Fibroblast of peridontal ligament (primary cell): ENCODE results near the gene CDRT15.
"Not testable (repeated sequence)": the region's sequence is repeated elsewhere in the genome, so short reads cannot be mapped to it uniquely, and the experiment has no call there.

Source experiments
- DNase-seq: peaks from one replicate; pipeline ENCODE4 v3.0.0-alpha.2; 2010; ENCODE audit errors: extremely low read depth

Gene CDRT15

DNA sequence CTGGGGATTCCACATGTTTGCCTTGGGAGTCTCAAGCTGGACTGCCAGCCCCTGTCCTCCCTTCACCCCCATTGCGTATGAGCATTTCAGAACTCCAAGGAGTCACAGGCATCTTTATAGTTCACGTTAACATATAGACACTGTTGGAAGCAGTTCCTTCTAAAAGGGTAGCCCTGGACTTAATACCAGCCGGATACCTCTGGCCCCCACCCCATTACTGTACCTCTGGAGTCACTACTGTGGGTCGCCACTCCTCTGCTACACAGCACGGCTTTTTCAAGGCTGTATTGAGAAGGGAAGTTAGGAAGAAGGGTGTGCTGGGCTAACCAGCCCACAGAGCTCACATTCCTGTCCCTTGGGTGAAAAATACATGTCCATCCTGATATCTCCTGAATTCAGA is 28.9 kb downstream of the CDRT15 start:
- no peak for DNase-seq

- DNase-seq = no peak
Observed at GRCh38 chr17:14206891-14207290, 29.8 kb downstream of the CDRT15 start.

DNA sequence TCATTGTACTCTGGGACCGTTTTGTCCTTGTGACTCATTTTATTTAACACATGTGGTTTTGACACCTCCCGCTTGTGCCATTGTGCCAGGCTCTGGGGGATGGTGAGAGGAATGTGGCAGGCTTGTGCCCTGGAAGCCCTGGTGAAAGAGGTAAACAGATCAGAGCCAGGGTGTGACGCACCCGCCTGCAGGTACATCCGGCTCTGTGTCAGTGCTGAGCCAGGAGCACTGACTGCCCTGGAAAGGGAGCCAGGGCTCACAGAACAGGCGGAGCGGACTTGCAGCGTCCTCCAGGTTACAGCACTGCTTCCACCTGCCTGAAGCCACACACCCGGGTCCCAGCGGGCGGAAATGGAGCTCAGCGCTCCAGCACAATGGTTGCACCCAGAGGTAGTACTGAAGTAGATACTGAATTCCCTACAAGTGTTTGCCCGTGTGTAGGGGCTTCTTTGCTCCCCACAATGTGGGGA is 30.6 kb downstream of the CDRT15 start:
- no peak for DNase-seq

DNA sequence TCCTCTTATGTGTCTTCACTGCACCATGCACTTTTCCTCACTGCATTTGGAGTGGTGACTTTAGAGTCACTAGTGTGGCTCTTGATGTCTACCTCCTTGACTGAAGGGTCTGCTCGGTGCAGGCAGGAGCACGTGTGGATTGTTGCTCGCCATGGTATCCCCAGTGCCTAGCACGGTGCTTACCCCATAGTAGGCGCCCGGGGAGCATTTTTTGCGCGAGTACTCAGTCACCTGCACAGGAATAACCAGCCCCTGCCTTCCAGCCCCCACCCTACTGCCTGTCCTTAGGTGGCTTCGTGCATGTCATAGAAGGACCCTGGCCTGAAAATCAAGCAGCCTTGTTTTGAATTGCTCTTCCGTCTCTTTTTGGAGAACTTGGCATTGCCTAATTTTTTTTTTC is 31.3 kb downstream of the CDRT15 start:
- no peak for DNase-seq

- no peak for DNase-seq
Observed at GRCh38 chr17:14204546-14204945, 32.1 kb downstream of the CDRT15 start.

DNA sequence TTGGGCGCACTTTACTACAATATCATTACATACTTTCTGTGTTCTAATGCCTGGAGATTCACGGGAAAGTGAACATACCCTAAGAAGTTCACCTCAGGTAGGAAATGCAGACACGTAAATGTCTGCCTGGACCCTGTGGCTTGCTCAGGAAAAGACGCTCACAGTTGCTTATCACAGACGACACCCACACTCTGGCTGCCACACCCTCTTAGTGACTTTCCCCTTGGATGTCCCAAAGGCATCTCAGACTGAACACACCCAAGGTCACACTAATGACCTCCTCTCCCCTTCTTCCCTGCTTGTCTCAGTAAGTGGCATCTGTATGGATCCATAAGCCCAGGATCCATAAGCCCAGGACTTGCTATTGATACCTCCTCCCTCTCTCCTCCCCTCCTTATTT is 32.6 kb downstream of the CDRT15 start:
- no peak for DNase-seq

GRCh38 chr17:14203388-14203787 is 33.3 kb downstream of the CDRT15 start:
- peak; percentile 14 for DNase-seq

GRCh38 chr17:14202388-14203166 is 34.1 kb downstream of the CDRT15 start:
- no peak for DNase-seq

DNA sequence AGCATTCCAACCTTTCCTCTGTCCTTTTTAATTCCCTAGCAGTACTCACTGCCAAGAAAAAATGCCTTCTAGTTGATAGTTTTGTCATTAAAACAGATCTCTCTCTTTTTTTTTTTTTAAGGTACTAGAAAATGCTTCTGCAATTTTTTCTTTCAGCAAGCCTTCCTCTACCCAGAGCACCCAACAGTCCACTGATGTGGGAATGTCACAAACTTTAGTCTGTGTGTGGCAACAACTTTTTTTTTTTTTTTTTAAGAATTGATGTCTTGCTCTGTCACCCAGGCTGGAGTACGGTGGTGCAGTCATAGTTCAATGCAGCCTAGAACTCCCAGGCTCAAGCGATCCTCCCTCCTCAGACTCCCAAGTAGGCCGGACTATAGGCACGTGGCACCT is 34.7 kb downstream of the CDRT15 start:
- no peak for DNase-seq

GRCh38 chr17:14201021-14201987 is 35.4 kb downstream of the CDRT15 start:
- DNase-seq = peak; percentile 62

DNA sequence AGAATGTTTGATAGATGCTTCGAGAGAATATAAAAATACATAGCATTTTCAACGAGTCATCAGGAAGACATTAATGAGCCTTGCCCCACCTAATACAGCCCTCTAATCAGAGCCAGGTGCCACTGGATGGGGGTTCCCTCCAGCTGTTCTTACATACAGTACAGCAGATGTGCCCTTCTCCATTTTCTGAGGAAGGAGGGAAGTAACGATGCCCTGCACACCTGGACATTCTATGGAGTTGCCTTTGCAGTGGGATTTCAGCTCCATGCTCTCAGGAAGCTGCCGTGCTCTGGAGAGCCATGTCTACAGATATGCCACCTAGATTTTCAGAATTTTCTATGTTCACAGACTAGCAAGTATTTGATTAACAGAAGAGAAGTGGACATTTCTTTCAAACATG is 36.3 kb downstream of the CDRT15 start:
- DNase-seq = no peak

GRCh38 chr17:14199601-14200000 is 37.1 kb downstream of the CDRT15 start:
- no peak for DNase-seq

DNA sequence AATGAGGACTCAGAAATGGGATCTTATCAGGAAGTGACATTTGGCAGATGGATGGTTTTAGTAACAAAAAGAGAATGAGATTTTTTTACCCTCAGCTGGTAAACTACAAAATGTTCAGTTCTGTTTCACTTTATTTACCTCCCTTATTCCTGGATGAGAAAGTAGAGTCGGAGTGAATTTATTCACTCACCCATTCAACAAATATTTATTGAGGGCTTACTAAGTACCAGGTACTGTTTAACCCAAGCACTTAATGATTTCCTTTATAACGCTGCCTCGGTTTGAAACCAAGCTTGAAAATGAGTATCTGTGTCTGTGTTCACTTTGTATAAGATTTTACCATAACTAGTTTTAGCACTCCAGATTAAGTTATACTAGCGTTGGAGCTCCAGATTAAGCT is 38.1 kb downstream of the CDRT15 start:
- DNase-seq = no peak

GRCh38 chr17:14198013-14198412 is 38.6 kb downstream of the CDRT15 start:
- DNase-seq = no peak

GRCh38 chr17:14197586-14197985 is 39.1 kb downstream of the CDRT15 start:
- DNase-seq = no peak

DNA sequence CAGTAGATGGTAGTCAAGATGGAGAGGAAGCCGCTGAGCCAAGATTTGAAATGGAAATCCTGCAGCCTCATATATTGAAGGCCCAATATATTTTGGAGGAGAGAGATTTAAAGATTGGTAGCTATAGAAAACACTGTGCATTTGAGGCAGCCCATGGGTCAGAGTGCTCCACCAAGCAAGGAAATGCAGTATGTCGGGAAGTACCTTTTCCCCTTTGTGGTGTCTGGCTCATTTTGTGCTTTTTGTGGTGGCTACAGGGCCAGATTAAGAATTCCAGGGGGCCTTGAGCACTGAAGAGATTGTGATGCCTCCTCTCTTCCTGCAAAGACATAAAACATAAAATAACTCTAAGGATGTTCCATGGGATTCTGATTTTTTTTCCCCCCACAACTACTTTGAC is 39.6 kb downstream of the CDRT15 start:
- no peak for DNase-seq

DNA sequence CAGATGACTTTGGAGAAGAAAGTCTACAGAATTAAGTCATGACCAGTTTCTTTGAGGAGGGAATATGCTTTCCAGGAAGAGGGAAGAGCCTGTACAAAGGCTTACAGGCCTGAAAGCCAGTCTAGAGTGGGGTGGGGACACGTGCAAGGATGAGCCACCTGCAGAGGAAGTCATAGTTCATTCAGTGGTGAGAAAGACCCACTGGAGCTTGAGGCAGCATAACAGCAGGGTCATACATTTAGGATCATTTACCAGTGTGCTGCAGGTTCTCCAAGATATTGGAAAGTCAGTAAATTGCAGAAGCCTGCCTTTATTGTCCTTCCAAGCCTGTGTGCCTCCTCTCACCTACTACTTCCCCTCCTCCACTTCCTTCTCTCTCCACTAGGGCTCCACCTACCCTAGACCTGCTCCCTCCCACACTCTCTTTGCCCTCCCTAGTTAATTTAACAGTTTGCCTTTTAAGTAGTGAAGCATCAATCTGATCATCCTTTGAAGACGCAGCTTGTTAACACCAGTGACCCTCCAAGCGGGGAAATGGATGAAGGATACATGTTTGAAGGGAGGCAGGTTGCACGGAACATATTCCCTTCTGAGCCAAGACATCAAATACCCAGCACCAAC is 40.2 kb downstream of the CDRT15 start:
- no peak for DNase-seq

GRCh38 chr17:14192636-14193344 is 43.9 kb downstream of the CDRT15 start:
- not testable (repeated sequence) for DNase-seq

- DNase-seq = not testable (repeated sequence)
Observed at GRCh38 chr17:14192039-14192438, 44.6 kb downstream of the CDRT15 start.

- DNase-seq = not testable (repeated sequence)
Observed at GRCh38 chr17:14191469-14191868, 45.2 kb downstream of the CDRT15 start.

DNA sequence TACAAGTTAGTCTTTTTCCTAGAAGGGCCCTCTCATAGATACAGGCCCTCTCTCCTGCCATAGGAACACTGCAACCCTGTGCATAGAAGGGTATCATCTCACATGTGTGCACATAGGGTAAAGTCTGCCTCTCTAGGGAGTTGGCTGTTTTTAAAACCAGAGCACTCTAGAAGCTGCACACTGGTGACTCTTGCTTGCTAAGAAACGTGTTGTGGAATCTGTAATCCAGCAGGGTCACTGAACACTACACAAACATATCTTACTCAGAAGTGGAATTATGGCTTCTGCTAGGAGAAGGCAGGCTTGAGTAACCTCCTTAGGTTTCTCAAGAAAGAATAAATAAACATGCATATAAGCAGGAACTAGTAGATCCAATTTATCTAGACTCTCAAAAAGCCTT is 45.9 kb downstream of the CDRT15 start:
- peak; percentile 52 for DNase-seq

- not testable (repeated sequence) for DNase-seq
Observed at GRCh38 chr17:14186443-14186842, 50.2 kb downstream of the CDRT15 start.
